Measurements from ENCODE around the gene LDLRAD3.

The LDLRAD3 gene

GRCh38 chr11:36048496-36049247 is 104.8 kb downstream of the LDLRAD3 start:
- DNase-seq (ENCODE audit: low read depth): no peak

- no peak for DNase-seq (ENCODE audit: low read depth)
Measured at GRCh38 chr11:36051235-36052144, 107.6 kb downstream of the LDLRAD3 start.

GRCh38 chr11:36053281-36053680 is 109.4 kb downstream of the LDLRAD3 start:
- no peak for DNase-seq (ENCODE audit: low read depth)

- no peak for DNase-seq (ENCODE audit: low read depth)
Measured at GRCh38 chr11:36053862-36054261, 110.0 kb downstream of the LDLRAD3 start.

- DNase-seq (ENCODE audit: low read depth): no peak
Measured at GRCh38 chr11:36054628-36055027, 110.8 kb downstream of the LDLRAD3 start.

- no peak for DNase-seq (ENCODE audit: low read depth)
Measured at GRCh38 chr11:36056160-36056751, 112.4 kb downstream of the LDLRAD3 start.

GRCh38 chr11:36057379-36058042 is 113.6 kb downstream of the LDLRAD3 start:
- no peak for DNase-seq (ENCODE audit: low read depth)

- DNase-seq (ENCODE audit: low read depth): no peak
Measured at GRCh38 chr11:36059660-36060059, 115.8 kb downstream of the LDLRAD3 start.

GRCh38 chr11:36060926-36061325 is 117.1 kb downstream of the LDLRAD3 start:
- no peak for DNase-seq (ENCODE audit: low read depth)

- DNase-seq (ENCODE audit: low read depth): no peak
Measured at GRCh38 chr11:36061471-36061870, 117.6 kb downstream of the LDLRAD3 start.

- DNase-seq (ENCODE audit: low read depth): no peak
Measured at GRCh38 chr11:36062796-36063365, 119.0 kb downstream of the LDLRAD3 start.

- no peak for DNase-seq (ENCODE audit: low read depth)
Measured at GRCh38 chr11:36065436-36065835, 121.6 kb downstream of the LDLRAD3 start.

GRCh38 chr11:36066891-36067290 is 123.0 kb downstream of the LDLRAD3 start:
- no peak for DNase-seq (ENCODE audit: low read depth)

GRCh38 chr11:36069576-36070212 is 125.8 kb downstream of the LDLRAD3 start:
- DNase-seq (ENCODE audit: low read depth): no peak

GRCh38 chr11:36070213-36070953 is 126.5 kb downstream of the LDLRAD3 start:
- DNase-seq (ENCODE audit: low read depth): no peak

GRCh38 chr11:36070954-36071330 is 127.1 kb downstream of the LDLRAD3 start:
- no peak for DNase-seq (ENCODE audit: low read depth)

GRCh38 chr11:36071917-36072500 is 128.1 kb downstream of the LDLRAD3 start:
- no peak for DNase-seq (ENCODE audit: low read depth)

- no peak for DNase-seq (ENCODE audit: low read depth)
Measured at GRCh38 chr11:36073411-36074203, 129.7 kb downstream of the LDLRAD3 start.

GRCh38 chr11:36074941-36075431 is 131.1 kb downstream of the LDLRAD3 start:
- no peak for DNase-seq (ENCODE audit: low read depth)

All from CMK (cell line).